Epithelial cell of esophagus (primary cell): ENCODE data around the gene GRAP2.

ENCODE experiments used
- DNase-seq: peaks from one replicate; pipeline ENCODE4 v3.0.0; 2010; ENCODE audit warnings: low read depth
- H3K4me3 ChIP-seq: 2 replicates; pipeline ENCODE4 v1.5.1; 2011; ENCODE audit warnings: mild to moderate bottlenecking, low read length, control low read depth
- TF ChIP-seq, protein P1 (sequence below): IDR thresholded peaks from 2 replicates; pipeline ENCODE4 v1.5.1; 2011; ENCODE audit warnings: low read depth, mild to moderate bottlenecking, low read length, control low read depth, inconsistent platforms; ENCODE audit not compliant: insufficient read depth; ENCODE audit errors: missing control alignments

GRAP2 gene

DNA sequence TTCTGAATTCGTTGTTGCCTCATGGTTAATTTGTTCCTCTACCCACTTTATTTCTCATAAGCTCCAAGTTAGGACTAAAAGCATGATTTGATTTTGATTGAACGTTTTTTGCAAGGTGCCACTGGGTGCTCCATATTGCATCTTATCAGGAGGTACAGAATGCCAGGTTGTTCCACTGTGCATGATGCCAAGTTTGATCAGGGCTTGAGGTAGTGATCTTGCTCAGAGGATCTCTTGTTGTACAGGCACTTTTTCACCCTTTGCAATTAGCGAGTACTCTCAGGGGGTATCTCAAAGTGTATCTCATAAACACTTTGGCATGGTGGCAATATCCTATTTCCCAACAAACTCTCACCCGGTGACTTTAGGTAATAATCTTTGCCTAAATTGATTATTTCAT is 4.0 kb downstream of the GRAP2 start:
- H3K4me3 ChIP-seq = no peak overlapping the region
- DNase-seq = no peak
- TF ChIP-seq, protein P1, sequence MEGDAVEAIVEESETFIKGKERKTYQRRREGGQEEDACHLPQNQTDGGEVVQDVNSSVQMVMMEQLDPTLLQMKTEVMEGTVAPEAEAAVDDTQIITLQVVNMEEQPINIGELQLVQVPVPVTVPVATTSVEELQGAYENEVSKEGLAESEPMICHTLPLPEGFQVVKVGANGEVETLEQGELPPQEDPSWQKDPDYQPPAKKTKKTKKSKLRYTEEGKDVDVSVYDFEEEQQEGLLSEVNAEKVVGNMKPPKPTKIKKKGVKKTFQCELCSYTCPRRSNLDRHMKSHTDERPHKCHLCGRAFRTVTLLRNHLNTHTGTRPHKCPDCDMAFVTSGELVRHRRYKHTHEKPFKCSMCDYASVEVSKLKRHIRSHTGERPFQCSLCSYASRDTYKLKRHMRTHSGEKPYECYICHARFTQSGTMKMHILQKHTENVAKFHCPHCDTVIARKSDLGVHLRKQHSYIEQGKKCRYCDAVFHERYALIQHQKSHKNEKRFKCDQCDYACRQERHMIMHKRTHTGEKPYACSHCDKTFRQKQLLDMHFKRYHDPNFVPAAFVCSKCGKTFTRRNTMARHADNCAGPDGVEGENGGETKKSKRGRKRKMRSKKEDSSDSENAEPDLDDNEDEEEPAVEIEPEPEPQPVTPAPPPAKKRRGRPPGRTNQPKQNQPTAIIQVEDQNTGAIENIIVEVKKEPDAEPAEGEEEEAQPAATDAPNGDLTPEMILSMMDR = no peak

DNA sequence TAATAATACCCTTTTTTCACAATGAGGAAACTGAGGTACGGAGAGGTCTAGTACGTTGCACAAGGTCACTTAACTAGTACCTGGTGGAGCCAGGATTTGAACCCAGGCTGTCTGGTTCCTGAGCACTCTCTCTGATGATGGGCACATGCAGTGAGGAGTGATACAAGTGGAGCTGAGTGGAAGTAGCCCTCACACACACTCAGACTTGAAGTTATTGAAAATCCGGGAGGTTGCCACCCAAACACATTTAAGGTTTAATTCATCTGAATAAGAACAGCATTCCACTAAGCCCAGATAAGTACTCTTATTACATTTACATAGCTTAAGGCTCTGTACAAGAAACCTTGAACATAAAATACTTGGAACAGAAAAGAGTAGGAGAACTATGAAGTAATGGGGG is 4.8 kb downstream of the GRAP2 start:
- TF ChIP-seq, protein P1 = no peak
- no peak overlapping the region for H3K4me3 ChIP-seq
- DNase-seq = no peak

DNA sequence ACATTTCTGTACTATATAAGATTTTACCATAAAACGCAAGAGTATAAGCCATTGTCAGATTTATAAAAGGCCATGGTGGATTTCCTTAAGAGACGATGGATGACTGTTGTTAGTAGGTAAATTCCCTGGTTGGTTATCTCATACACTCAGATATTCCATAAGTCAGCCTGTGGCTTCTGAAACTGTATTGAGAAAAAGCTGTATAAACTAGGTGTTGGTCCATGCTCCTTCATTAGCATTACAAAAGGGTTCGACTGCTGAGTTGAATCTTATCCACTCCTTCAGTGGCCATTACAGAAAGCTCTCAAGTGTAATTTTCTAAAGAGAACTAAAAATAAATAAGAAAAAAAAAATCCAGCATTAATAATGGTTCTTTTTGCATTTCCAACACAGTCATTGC is 5.3 kb downstream of the GRAP2 start:
- H3K4me3 ChIP-seq = no peak overlapping the region
- DNase-seq = no peak
- TF ChIP-seq, protein P1 = no peak

DNA sequence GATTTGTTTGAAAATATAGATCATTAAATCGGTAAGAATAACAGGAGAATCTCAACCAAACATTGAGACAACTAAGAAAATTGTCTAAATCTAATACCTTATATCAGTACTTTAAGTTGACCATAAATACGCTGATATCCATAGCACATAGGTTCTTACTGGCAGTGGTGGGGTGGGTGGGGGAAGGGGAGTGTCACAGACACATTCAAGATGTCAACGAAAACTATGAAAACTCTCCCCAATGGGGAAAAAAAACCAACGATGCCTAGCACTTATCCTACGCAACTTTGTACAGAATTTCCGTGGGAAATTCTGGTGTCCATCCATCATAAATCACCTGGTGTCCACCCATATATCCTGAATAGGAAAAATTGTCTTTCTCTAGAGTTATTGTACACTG is 6.2 kb downstream of the GRAP2 start:
- H3K4me3 ChIP-seq = no peak overlapping the region
- no peak for DNase-seq
- TF ChIP-seq, protein P1 = no peak

DNA sequence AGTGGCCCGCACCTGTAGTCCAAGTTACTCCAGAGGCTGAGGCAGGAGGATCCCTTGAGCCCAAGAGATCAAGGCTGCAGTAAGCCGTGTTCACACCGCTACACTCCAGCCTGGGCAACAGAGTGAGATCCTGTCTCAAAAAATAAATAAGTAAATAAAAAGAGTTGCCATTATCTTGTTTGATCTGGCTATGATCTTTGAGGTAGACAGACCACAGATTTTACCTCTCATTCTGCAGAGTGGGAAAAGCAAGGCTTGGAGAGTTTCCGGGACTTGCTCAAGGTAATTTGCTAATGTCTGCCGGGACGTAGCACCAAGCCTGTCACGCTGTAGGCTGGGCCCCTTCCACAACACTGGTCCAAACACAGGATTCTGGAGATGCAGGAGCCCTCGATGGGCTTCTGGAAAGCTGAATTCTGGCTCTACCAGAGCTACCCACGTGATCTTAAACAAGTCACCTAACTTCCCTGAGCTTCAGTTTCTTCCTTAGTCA is 6.8 kb downstream of the GRAP2 start:
- H3K4me3 ChIP-seq = no peak overlapping the region

DNA sequence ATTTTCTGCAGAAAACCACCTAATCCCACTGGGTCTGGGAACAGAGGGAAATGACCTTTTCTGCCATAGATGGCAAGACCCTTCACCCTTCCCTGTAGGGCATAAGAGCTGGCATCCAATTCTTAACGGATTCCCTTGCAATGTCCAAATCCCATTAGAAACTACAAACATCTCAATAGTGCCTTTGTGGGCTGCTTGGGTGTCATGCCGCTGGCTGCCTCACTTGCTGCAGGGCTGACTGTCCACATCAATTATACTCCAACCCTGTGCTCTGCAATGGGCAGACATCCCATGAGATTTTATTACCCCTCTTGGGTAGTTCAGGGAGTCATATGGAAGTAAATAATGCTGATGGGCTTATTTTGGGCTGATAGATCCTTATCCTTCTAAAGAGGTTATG is 7.3 kb downstream of the GRAP2 start:
- no peak overlapping the region for H3K4me3 ChIP-seq
- TF ChIP-seq, protein P1 = no peak
- DNase-seq = no peak

More for the DNA sequence above, 6.8 kb downstream of the GRAP2 start:
- DNase-seq = no peak
- TF ChIP-seq, protein P1 = no peak

DNA sequence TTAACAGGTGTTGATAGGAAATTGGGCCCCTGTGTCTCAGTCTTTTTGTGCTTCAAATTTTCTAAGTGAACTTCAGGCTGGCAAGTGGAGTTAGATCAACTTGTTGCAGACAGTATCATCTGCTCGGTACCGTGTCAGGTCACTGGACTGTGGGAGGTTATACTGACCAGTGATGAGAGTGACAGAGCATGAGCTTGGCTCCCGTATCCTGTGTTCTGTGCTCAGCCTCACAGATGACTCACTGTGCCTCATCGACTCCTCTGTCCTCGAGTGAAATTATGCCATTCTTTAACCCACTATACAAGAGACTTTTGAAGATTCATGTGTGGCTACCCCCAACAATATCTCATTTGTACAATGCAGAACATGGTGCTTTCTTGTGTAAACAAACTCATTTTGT is 7.9 kb downstream of the GRAP2 start:
- TF ChIP-seq, protein P1 = no peak
- DNase-seq = peak; percentile 45
- H3K4me3 ChIP-seq = no peak overlapping the region
